Sigmoid colon (tissue), 4 donors: ENCODE results near the gene PALM.

Experiments used
- CTCF ChIP-seq, 4 experiments: fragments of 450-650 bp in 3 of 4; fragments of 200-600 bp in 1 of 4; IDR thresholded peaks; one replicate each; pipeline ENCODE4 v1.5.1; 2016 to 2019; ENCODE audit warnings: antibody characterized with exemption in 4 of 4, mild to moderate bottlenecking in 3 of 4, moderate library complexity in 2 of 4
- EP300 ChIP-seq, 4 donors: sonication (generic); formaldehyde crosslinking; IDR thresholded peaks; one replicate each; pipeline ENCODE4 v1.6.1; 2017; ENCODE audit warnings: antibody characterized with exemption in 4 of 4
- POLR2A ChIP-seq, 2 donors: fragments of 450-650 bp; IDR thresholded peaks; one replicate each; pipeline ENCODE4 v1.6.1; 2016; ENCODE audit warnings: antibody characterized with exemption in 2 of 2, mild to moderate bottlenecking in 2 of 2, moderate library complexity in 2 of 2
- POLR2AphosphoS5 ChIP-seq, 4 donors: sonication (generic); formaldehyde crosslinking; IDR thresholded peaks; one replicate each; pipeline ENCODE4 v1.6.1; 2017; ENCODE audit warnings: antibody characterized with exemption in 4 of 4

GRCh38 chr19:726993-727956, 18.5 kb downstream of the PALM start:
- TF ChIP-seq CTCF (IDR thresholded peaks at IDR 0.05) = no peak
- no peak for TF ChIP-seq POLR2AphosphoS5 (IDR thresholded peaks at IDR 0.05)
- no peak for TF ChIP-seq EP300 (IDR thresholded peaks at IDR 0.05)
- TF ChIP-seq POLR2A (IDR thresholded peaks at IDR 0.05) = no peak
